ENCODE data around the gene MED13. TPM values are rescaled to one million over a fixed set of nuclear protein-coding genes. Genes with fewer than 3 reads are reported as not detected.

Gene MED13
- total RNA-seq, 4 donors from 2014 or later = 62.4 to 166 (median 111) TPM

DNA sequence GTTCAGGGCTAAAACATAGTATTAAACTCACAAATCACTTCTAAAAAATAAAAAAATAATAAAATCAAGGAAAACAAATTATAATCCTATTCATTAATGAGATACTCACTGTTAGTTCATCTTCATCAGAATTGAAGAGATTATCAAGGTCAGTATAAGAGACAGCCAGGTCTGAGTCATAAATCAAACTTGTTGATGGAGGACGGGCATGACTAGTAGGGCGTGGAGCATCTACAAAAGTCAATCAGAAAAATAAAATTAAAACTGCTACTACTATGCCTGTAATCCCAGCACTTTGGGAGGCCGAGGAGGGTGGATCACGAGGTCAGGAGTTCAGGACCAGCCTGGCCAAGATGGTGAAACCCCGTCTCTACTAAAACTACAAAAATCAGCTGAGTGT lies 78.2 kb downstream of the MED13 start:
- H3K9me3 ChIP-seq = no peaks in the 10 kb centered on the region
- DNase-seq (ENCODE audit: low spot score in 2 of 2) = no peak
- H3K4me1 ChIP-seq = no peaks in the 10 kb centered on the region
- no peaks in the 10 kb centered on the region for H3K27me3 ChIP-seq
- H3K36me3 ChIP-seq = peaks cover 0 to 79% (median 0%) of the 10 kb centered on the region in 3 donors
- 85 to 91% methylated on average over 5 of the region's 5 CpGs for WGBS, 2 donors
- TF ChIP-seq, protein P1, sequence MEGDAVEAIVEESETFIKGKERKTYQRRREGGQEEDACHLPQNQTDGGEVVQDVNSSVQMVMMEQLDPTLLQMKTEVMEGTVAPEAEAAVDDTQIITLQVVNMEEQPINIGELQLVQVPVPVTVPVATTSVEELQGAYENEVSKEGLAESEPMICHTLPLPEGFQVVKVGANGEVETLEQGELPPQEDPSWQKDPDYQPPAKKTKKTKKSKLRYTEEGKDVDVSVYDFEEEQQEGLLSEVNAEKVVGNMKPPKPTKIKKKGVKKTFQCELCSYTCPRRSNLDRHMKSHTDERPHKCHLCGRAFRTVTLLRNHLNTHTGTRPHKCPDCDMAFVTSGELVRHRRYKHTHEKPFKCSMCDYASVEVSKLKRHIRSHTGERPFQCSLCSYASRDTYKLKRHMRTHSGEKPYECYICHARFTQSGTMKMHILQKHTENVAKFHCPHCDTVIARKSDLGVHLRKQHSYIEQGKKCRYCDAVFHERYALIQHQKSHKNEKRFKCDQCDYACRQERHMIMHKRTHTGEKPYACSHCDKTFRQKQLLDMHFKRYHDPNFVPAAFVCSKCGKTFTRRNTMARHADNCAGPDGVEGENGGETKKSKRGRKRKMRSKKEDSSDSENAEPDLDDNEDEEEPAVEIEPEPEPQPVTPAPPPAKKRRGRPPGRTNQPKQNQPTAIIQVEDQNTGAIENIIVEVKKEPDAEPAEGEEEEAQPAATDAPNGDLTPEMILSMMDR (IDR thresholded peaks at IDR 0.05) = no peak
- no peak for TF ChIP-seq EP300 (IDR thresholded peaks at IDR 0.05)
- TF ChIP-seq POLR2A (IDR thresholded peaks at IDR 0.05) = no peak
- H3K4me3 ChIP-seq = no peak overlapping the region
- H3K27ac ChIP-seq = no peak overlapping the region

DNA sequence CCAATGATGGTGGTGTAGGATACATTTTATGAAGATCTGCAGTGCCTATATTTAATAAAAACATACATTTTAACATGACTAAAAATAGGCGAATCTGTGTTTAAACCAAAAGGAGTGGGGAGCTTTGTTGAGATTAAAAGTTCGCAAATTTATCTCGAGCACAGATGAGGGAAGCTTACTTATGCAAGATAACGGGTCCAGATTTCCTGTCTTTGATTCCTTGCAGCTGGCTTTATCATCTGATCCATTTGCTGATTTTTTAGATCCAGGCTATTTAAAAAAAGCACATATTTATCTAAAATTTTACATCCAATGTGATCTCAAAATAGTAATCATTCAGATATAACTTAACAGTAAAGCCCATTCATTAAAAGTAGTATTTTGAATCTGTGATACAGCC lies 80.3 kb downstream of the MED13 start:
- WGBS, 2 donors = 82 to 95% methylated on average over 4 of the region's 4 CpGs
- TF ChIP-seq EP300 (IDR thresholded peaks at IDR 0.05) (no peak), POLR2A (IDR thresholded peaks at IDR 0.05) (no peak)
- TF ChIP-seq, protein P1 (IDR thresholded peaks at IDR 0.05) = no peak
- H3K27me3 ChIP-seq = no peaks in the 10 kb centered on the region
- no peaks in the 10 kb centered on the region for H3K9me3 ChIP-seq
- DNase-seq (ENCODE audit: low spot score in 2 of 2) = no peak
- no peak overlapping the region for H3K27ac ChIP-seq
- H3K36me3 ChIP-seq = peaks cover 0 to 86% (median 0%) of the 10 kb centered on the region in 3 donors
- no peak overlapping the region for H3K4me3 ChIP-seq
- H3K4me1 ChIP-seq = no peaks in the 10 kb centered on the region

DNA sequence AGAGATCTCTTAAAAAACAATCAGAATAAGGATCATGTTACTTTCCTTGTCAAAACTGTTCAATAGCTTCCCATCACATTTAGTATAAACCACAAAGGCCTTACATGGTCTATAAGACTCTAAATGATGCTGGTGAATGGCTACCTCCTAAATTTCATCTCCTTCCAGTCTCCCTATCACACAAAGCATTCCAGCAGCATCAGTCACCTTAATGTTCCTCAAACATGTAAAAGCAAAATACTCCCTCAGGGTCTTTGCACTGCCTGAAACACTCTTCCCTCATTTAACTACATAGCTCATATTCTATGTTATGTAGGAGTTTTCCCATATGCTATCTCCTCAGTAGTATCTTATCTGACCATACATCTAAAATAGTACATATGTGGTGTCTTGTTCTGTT lies 83.8 kb downstream of the MED13 start:
- Histone ChIP-seq H3K4me1 (no peaks in the 10 kb centered on the region), H3K36me3 (peaks cover 0 to 88% (median 0%) of the 10 kb centered on the region in 3 donors), H3K9me3 (no peaks in the 10 kb centered on the region), H3K4me3 (no peak overlapping the region), H3K27ac (no peak overlapping the region), H3K27me3 (no peaks in the 10 kb centered on the region)
- TF ChIP-seq EP300 (IDR thresholded peaks at IDR 0.05) (no peak), POLR2A (IDR thresholded peaks at IDR 0.05) (no peak)
- TF ChIP-seq, protein P1 (IDR thresholded peaks at IDR 0.05) = no peak
- no peak for DNase-seq (ENCODE audit: low spot score in 2 of 2)

DNA sequence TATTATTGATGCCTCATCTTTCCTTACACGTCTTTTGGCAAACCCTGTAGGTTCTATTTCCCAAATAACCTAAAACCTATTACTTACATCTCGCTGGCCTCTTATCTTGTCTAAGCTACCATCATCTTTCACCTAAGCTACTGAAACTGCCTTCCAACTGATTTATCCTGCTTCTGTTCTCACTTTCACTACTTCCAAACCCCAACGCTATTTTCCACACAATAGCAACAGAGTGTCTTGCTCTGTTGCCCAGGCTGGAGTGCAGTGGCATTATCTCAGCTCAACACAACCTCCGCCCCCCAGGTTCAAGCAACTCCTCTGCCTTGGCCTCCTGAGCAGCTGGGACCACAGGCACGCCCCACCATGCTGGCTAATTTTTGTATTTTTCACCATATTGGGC lies 84.5 kb downstream of the MED13 start:
- Histone ChIP-seq H3K4me1 (no peaks in the 10 kb centered on the region), H3K4me3 (no peak overlapping the region), H3K27ac (no peak overlapping the region), H3K9me3 (no peaks in the 10 kb centered on the region), H3K27me3 (no peaks in the 10 kb centered on the region), H3K36me3 (peaks cover 0 to 91% (median 0%) of the 10 kb centered on the region in 3 donors)
- TF ChIP-seq, protein P1 (IDR thresholded peaks at IDR 0.05) = no peak
- TF ChIP-seq EP300 (IDR thresholded peaks at IDR 0.05) = no peak
- no peak for TF ChIP-seq POLR2A (IDR thresholded peaks at IDR 0.05)
- no peak for DNase-seq (ENCODE audit: low spot score in 2 of 2)
- WGBS, 2 donors = 94 to 96% methylated on average over 5 of the region's 5 CpGs

DNA sequence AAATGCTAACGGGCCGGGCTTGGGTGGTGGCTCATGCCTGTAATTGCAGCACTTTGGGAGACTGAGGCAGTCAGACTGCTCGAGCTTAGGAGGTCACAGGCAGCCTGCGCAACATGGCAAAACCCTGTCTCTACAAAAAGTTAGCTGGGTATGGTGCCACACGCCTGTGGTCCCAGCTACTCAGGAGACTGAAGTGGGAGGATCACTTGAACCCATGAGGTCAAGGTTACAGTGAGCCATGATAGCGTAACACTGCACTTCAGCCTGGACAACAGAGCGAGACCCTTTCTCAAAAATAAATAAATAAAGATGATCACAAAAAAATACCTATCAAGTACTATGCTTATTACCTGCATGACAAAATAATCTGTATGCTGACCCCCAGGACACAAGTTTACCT lies 91.0 kb downstream of the MED13 start:
- no peak for DNase-seq (ENCODE audit: low spot score in 2 of 2)
- no peaks in the 10 kb centered on the region for H3K4me1 ChIP-seq
- H3K9me3 ChIP-seq = no peaks in the 10 kb centered on the region
- peaks cover 0 to 74% (median 0%) of the 10 kb centered on the region in 3 donors for H3K36me3 ChIP-seq
- H3K27ac ChIP-seq = no peak overlapping the region
- WGBS, 2 donors = 93% methylated on average over 7 of the region's 7 CpGs
- H3K4me3 ChIP-seq = no peak overlapping the region
- TF ChIP-seq, protein P1 (IDR thresholded peaks at IDR 0.05) = no peak
- no peak for TF ChIP-seq EP300 (IDR thresholded peaks at IDR 0.05)
- TF ChIP-seq POLR2A (IDR thresholded peaks at IDR 0.05) = no peak
- H3K27me3 ChIP-seq = no peaks in the 10 kb centered on the region
